Ovary (tissue), 3 donors: ENCODE measurements around the gene FITM2.

Source experiments
- CTCF ChIP-seq, 3 donors: fragments of 450-650 bp in 2 of 3; fragments of 200-600 bp in 1 of 3; IDR thresholded peaks; one replicate each; pipeline versions ENCODE4 v1.5.1 to v1.8.0; 2016 to 2022; ENCODE audit warnings: antibody characterized with exemption in 3 of 3, mild to moderate bottlenecking in 1 of 3
- POLR2A ChIP-seq: fragments of 450-650 bp; IDR thresholded peaks from one replicate; pipeline ENCODE4 v1.6.1; 2017; ENCODE audit warnings: antibody characterized with exemption, mild to moderate bottlenecking, moderate library complexity
- donor health status: DM: no; HTN: no; CAD: no.

- no peak for TF ChIP-seq POLR2A
- TF ChIP-seq CTCF (IDR thresholded peaks at IDR 0.05): no peak
These were observed 54.0 kb downstream of the FITM2 start for GRCh38 chr20:44256961-44257360.
